Measurements from ENCODE around the gene NCBP3.
"Not testable (repeated sequence)": the region's sequence is repeated elsewhere in the genome, so short reads cannot be mapped to it uniquely, and the experiment has no call there.

Gene NCBP3

DNA sequence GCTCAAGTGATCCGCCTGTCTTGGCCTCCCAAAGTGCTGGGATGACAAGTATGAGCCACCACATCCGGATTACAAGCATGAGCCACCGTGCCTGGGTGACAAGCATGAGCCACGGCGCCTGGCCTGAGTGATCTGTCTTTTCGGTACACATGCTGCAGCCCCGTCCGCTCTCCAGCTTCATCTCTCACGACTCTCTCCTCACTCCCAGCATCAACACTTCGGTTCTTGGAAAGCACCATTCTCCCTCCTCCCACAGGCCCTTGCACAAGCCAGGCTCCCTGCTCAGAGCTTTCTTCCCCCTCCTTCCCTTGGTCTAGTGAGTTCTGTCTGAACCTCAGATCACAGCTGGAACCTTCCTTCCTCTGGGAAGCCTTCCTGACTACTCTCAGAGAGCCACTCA lies 6.5 kb upstream of the NCBP3 start:
- TF ChIP-seq, protein P1, sequence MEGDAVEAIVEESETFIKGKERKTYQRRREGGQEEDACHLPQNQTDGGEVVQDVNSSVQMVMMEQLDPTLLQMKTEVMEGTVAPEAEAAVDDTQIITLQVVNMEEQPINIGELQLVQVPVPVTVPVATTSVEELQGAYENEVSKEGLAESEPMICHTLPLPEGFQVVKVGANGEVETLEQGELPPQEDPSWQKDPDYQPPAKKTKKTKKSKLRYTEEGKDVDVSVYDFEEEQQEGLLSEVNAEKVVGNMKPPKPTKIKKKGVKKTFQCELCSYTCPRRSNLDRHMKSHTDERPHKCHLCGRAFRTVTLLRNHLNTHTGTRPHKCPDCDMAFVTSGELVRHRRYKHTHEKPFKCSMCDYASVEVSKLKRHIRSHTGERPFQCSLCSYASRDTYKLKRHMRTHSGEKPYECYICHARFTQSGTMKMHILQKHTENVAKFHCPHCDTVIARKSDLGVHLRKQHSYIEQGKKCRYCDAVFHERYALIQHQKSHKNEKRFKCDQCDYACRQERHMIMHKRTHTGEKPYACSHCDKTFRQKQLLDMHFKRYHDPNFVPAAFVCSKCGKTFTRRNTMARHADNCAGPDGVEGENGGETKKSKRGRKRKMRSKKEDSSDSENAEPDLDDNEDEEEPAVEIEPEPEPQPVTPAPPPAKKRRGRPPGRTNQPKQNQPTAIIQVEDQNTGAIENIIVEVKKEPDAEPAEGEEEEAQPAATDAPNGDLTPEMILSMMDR (IDR thresholded peaks at IDR 0.05; ENCODE audit: control insufficient read depth, insufficient read depth, low read depth, low read length, missing control alignments): no peak
- no peak for DNase-seq (ENCODE audit: low read depth)

DNA sequence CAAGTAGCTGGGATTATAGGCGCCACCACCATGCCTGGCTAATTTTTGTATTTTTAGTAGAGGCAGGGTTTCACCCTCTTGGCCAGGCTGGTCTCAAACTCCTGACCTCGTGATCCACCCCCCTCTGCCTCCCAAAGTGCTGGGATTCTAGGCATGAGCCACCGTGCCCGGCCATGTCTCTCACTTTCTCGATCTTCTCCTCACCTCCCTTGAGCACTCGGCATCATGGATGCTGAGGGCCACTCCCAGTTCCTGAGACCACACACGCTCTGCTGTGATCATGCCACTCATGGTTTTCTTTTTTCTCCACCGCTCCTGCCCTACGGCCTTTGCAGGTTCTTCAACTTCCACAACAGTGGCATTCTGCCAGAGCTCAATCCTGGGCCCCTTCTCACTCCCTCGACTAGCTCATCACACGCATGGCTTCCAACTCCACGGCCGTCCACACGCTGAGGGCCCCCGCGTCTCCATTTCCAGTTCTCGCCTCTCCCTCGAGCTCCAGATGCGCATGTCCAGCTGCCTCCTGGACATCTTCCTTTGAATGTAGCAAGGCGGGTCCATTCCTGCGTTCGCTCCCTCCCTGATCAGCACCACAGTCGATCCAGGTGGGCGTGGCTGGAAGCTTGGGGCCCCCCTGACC lies 5.5 kb upstream of the NCBP3 start:
- no peak overlapping the region for H3K4me3 ChIP-seq (ENCODE audit: control insufficient read depth, low read depth, low read length)
- TF ChIP-seq, protein P1 (IDR thresholded peaks at IDR 0.05; ENCODE audit: control insufficient read depth, insufficient read depth, low read depth, low read length, missing control alignments): no peak
- no peak for DNase-seq (ENCODE audit: low read depth)

More for the DNA sequence above, 6.5 kb upstream of the NCBP3 start:
- no peak overlapping the region for H3K4me3 ChIP-seq (ENCODE audit: control insufficient read depth, low read depth, low read length)

DNA sequence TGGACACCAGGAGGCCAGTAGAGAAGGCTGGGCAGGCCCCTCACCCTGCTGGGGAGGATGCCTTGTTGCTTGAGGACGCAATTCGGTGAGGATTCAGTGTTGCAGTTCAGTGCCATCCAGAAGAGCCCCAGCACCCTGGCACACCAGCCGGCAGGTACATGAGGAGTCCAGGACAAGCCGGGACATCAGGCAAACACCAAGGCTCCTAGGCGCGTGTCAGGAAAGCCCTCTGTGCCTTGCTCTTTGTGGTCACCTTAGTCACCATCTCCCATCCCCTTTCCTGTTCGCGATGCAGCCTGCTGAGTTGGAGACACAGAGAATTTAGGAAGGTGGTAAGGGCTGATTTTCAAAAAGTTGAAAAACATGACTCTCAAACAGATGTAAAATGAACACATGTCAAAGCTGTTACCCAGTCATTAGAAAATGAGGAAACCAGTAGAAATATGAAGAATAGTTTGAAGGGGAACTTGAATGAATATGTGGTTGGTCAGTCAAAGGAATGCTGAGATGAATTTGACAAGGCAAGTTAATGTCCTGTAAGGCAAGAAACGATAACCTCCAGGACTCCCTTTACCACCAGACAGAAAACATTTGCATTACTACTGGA lies 2.3 kb upstream of the NCBP3 start:
- no peak for DNase-seq (ENCODE audit: low read depth)
- TF ChIP-seq, protein P1 (IDR thresholded peaks at IDR 0.05; ENCODE audit: control insufficient read depth, insufficient read depth, low read depth, low read length, missing control alignments): no peak
- no peak overlapping the region for H3K4me3 ChIP-seq (ENCODE audit: control insufficient read depth, low read depth, low read length)

DNA sequence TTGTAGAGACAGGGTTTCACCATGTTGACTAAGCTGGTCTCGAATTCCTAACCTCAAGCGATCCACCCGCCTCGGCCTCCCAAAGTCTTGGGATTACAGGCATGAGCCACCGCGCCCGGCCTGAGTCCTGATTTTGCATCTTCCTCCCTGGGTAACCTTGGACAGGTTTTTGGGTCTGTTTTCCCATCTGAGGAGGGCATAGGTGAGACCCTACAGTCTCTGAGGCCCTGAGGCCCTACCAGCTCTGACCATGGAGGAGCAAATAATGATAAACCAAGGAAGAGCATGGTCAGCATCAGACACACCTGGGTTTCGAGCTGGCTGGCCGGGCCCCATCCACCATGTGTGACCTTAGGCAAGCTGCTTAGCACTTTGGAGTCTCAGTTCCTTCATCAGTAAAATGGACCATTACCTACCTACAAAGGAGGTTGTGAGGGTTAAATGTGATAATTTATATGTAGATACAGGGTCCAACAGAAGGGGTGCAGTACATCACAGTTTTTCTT lies 1.2 kb upstream of the NCBP3 start:
- no peak for DNase-seq (ENCODE audit: low read depth)
- TF ChIP-seq, protein P1 (IDR thresholded peaks at IDR 0.05; ENCODE audit: control insufficient read depth, insufficient read depth, low read depth, low read length, missing control alignments): no peak
- no peak overlapping the region for H3K4me3 ChIP-seq (ENCODE audit: control insufficient read depth, low read depth, low read length)

DNA sequence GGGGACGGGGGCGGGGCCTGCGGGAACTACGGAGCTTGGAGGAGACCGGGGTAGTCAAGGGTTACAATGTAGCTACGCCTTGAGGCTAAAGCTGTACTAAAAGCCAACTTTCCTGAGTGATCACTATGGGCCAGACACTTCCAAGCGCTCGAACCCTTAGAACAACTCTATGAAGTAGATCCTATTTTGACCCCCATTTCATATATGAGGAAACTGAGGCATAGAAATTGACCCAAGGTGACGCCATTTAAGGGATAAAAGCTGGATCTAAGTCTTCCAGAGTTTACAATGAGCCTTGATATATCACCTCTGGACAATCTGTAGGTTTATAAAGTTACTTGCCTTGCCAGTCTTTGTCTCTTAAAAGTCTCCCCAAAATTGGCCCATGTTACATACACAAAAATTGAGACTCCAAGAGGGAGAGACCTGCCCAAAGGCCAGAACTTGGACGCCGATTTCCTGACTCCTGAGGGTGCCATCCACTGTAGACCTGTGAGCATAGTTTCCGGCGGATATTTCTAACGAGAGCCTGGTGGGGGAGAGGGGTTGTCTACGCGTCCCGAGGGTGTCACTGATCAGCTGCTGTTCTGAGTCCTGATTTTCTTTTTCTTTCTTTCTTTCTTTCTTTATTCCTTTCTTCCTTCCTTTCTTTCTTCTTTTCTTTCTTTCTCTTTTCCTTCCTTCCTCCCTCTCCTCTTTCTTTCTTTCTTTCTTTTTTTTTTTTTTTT lies 555 bp upstream of the NCBP3 start:
- H3K4me3 ChIP-seq (ENCODE audit: control insufficient read depth, low read depth, low read length): no peak overlapping the region
- DNase-seq (ENCODE audit: low read depth): no peak
- TF ChIP-seq, protein P1 (IDR thresholded peaks at IDR 0.05; ENCODE audit: control insufficient read depth, insufficient read depth, low read depth, low read length, missing control alignments): no peak

DNA sequence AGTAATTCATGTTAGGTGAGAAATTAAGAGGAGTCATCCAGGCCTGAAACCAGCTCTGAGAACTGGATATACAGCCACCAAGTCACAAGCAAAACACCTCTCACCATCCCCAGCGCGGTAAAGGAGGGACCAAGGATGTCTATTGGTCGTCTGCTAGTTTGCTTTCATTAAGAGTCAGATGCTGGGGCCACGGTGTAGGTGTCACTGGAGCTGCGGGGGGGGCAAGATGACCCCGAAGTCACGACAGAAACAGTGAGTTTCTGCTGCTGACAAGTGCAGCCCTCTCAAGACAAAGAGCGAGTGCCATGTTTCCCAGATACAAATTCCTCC lies 790 bp downstream of the NCBP3 start:
- TF ChIP-seq, protein P1 (IDR thresholded peaks at IDR 0.05; ENCODE audit: control insufficient read depth, insufficient read depth, low read depth, low read length, missing control alignments): no peak
- H3K4me3 ChIP-seq (ENCODE audit: control insufficient read depth, low read depth, low read length): peak overlapping the region; percentile 73
- DNase-seq (ENCODE audit: low read depth): no peak

DNA sequence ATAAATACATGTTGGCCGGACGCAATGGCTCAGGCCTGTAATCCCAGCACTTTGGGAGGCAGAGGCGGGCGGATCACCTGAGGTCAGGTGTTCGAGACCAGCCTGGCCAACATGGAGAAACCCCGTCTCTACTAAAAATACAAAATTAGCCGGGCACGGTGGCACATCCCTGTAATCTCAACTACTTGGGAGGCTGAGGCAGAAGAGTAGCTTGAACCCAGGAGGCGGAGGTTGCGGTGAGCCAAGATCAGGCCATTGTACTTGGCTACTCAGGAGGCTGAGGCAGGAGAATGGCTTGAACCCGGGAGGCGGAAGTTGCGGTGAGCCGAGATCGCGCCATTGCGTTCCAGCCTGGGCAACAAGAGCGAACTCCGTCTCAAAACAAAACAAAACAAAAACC lies 1.5 kb downstream of the NCBP3 start:
- not testable (repeated sequence) for DNase-seq (ENCODE audit: low read depth); H3K4me3 ChIP-seq (ENCODE audit: control insufficient read depth, low read depth, low read length)

All from AG09309 (cell line).